ENCODE data around the gene PAN2. TPM values are rescaled to one million over a fixed set of nuclear protein-coding genes. Genes with fewer than 3 reads are reported as not detected.
"Not testable (repeated sequence)": the region's sequence is repeated elsewhere in the genome, so short reads cannot be mapped to it uniquely, and the experiment has no call there.

Gene PAN2
- total and polyA plus RNA-seq, 4 donors = 41.0 to 74.9 (median 64.6) TPM

GRCh38 chr12:56282579-56282978 lies 51.2 kb downstream of the PAN2 start:
- H3K9me3 ChIP-seq (ENCODE audit: control insufficient read depth, insufficient read depth, low read length) = no peaks in the 10 kb centered on the region
- peaks cover 67% of the 10 kb centered on the region for H3K36me3 ChIP-seq (ENCODE audit: control insufficient read depth, insufficient read depth, low read length)
- no CpG with 5 or more reads among the region's 2 CpGs for WGBS (ENCODE audit: insufficient coverage)
- H3K4me3 ChIP-seq (ENCODE audit: low read depth, low read length) = no peak overlapping the region
- no peak overlapping the region for H3K27ac ChIP-seq (ENCODE audit: low read depth, low read length)
- H3K4me1 ChIP-seq (ENCODE audit: control insufficient read depth, insufficient read depth, low read length) = no peaks in the 10 kb centered on the region
- DNase-seq (ENCODE audit: low read depth in 4 of 6, low spot score in 6 of 6) = no peak
- no peaks in the 10 kb centered on the region for H3K27me3 ChIP-seq (ENCODE audit: control insufficient read depth, insufficient read depth, low read length)

GRCh38 chr12:56282030-56282429 lies 51.8 kb downstream of the PAN2 start:
- no peak for DNase-seq (ENCODE audit: low read depth in 4 of 6, low spot score in 6 of 6)
- 100% methylated on average over 4 of the region's 6 CpGs for WGBS (ENCODE audit: insufficient coverage)
- H3K4me1 ChIP-seq (ENCODE audit: control insufficient read depth, insufficient read depth, low read length) = no peaks in the 10 kb centered on the region
- no peak overlapping the region for H3K4me3 ChIP-seq (ENCODE audit: low read depth, low read length)
- peaks cover 72% of the 10 kb centered on the region for H3K36me3 ChIP-seq (ENCODE audit: control insufficient read depth, insufficient read depth, low read length)
- no peaks in the 10 kb centered on the region for H3K9me3 ChIP-seq (ENCODE audit: control insufficient read depth, insufficient read depth, low read length)
- H3K27ac ChIP-seq (ENCODE audit: low read depth, low read length) = no peak overlapping the region
- no peaks in the 10 kb centered on the region for H3K27me3 ChIP-seq (ENCODE audit: control insufficient read depth, insufficient read depth, low read length)

- no peaks in the 10 kb centered on the region for H3K4me1 ChIP-seq (ENCODE audit: control insufficient read depth, insufficient read depth, low read length)
- no peak overlapping the region for H3K4me3 ChIP-seq (ENCODE audit: low read depth, low read length)
- peaks cover 80% of the 10 kb centered on the region for H3K36me3 ChIP-seq (ENCODE audit: control insufficient read depth, insufficient read depth, low read length)
- no peak overlapping the region for H3K27ac ChIP-seq (ENCODE audit: low read depth, low read length)
- no peaks in the 10 kb centered on the region for H3K27me3 ChIP-seq (ENCODE audit: control insufficient read depth, insufficient read depth, low read length)
- DNase-seq (ENCODE audit: low read depth in 4 of 6, low spot score in 6 of 6) = no peak
- H3K9me3 ChIP-seq (ENCODE audit: control insufficient read depth, insufficient read depth, low read length) = no peaks in the 10 kb centered on the region
Measured at GRCh38 chr12:56280849-56281248, 53.0 kb downstream of the PAN2 start.

- Histone ChIP-seq H3K36me3 (ENCODE audit: control insufficient read depth, insufficient read depth, low read length) (peaks cover 84% of the 10 kb centered on the region), H3K27me3 (ENCODE audit: control insufficient read depth, insufficient read depth, low read length) (no peaks in the 10 kb centered on the region), H3K4me3 (ENCODE audit: low read depth, low read length) (no peak overlapping the region), H3K9me3 (ENCODE audit: control insufficient read depth, insufficient read depth, low read length) (no peaks in the 10 kb centered on the region), H3K27ac (ENCODE audit: low read depth, low read length) (no peak overlapping the region), H3K4me1 (ENCODE audit: control insufficient read depth, insufficient read depth, low read length) (no peaks in the 10 kb centered on the region)
- 90% methylated on average over 2 of the region's 3 CpGs for WGBS (ENCODE audit: insufficient coverage)
- no peak for DNase-seq (ENCODE audit: low read depth in 4 of 6, low spot score in 6 of 6)
Measured at GRCh38 chr12:56278905-56279304, 54.9 kb downstream of the PAN2 start.

- no CpG with 5 or more reads among the region's 2 CpGs for WGBS (ENCODE audit: insufficient coverage)
- Histone ChIP-seq H3K27me3 (ENCODE audit: control insufficient read depth, insufficient read depth, low read length) (no peaks in the 10 kb centered on the region), H3K4me3 (ENCODE audit: low read depth, low read length) (no peak overlapping the region), H3K27ac (ENCODE audit: low read depth, low read length) (no peak overlapping the region), H3K9me3 (ENCODE audit: control insufficient read depth, insufficient read depth, low read length) (no peaks in the 10 kb centered on the region), H3K36me3 (ENCODE audit: control insufficient read depth, insufficient read depth, low read length) (peaks cover 66% of the 10 kb centered on the region), H3K4me1 (ENCODE audit: control insufficient read depth, insufficient read depth, low read length) (no peaks in the 10 kb centered on the region)
- DNase-seq (ENCODE audit: low read depth in 4 of 6, low spot score in 6 of 6) = no peak
Measured at GRCh38 chr12:56274299-56274698, 59.5 kb downstream of the PAN2 start.

- not testable (repeated sequence) for H3K27me3 ChIP-seq (ENCODE audit: control insufficient read depth, insufficient read depth, low read length); H3K9me3 ChIP-seq (ENCODE audit: control insufficient read depth, insufficient read depth, low read length); H3K27ac ChIP-seq (ENCODE audit: low read depth, low read length); H3K4me3 ChIP-seq (ENCODE audit: low read depth, low read length); H3K4me1 ChIP-seq (ENCODE audit: control insufficient read depth, insufficient read depth, low read length); DNase-seq (ENCODE audit: low read depth in 4 of 6, low spot score in 6 of 6)
- no CpG with 5 or more reads among the region's 2 CpGs for WGBS (ENCODE audit: insufficient coverage)
- peaks cover 48% of the 10 kb centered on the region for H3K36me3 ChIP-seq (ENCODE audit: control insufficient read depth, insufficient read depth, low read length)
Measured at GRCh38 chr12:56272468-56272867, 61.3 kb downstream of the PAN2 start.

GRCh38 chr12:56271031-56271430 lies 62.8 kb downstream of the PAN2 start:
- WGBS (ENCODE audit: insufficient coverage) = 18% methylated on average over 1 of the region's 1 CpG
- Histone ChIP-seq H3K27ac (ENCODE audit: low read depth, low read length) (no peak overlapping the region), H3K4me3 (ENCODE audit: low read depth, low read length) (no peak overlapping the region), H3K36me3 (ENCODE audit: control insufficient read depth, insufficient read depth, low read length) (peaks cover 39% of the 10 kb centered on the region), H3K9me3 (ENCODE audit: control insufficient read depth, insufficient read depth, low read length) (no peaks in the 10 kb centered on the region), H3K4me1 (ENCODE audit: control insufficient read depth, insufficient read depth, low read length) (peaks cover 14% of the 10 kb centered on the region), H3K27me3 (ENCODE audit: control insufficient read depth, insufficient read depth, low read length) (no peaks in the 10 kb centered on the region)
- peak in 2 of 6 donors; percentile 13 to 17 for DNase-seq (ENCODE audit: low read depth in 4 of 6, low spot score in 6 of 6)

- Histone ChIP-seq H3K9me3 (ENCODE audit: control insufficient read depth, insufficient read depth, low read length) (no peaks in the 10 kb centered on the region), H3K4me3 (ENCODE audit: low read depth, low read length) (peak overlapping the region; percentile 79), H3K27ac (ENCODE audit: low read depth, low read length) (peak overlapping the region; percentile 65), H3K27me3 (ENCODE audit: control insufficient read depth, insufficient read depth, low read length) (no peaks in the 10 kb centered on the region), H3K4me1 (ENCODE audit: control insufficient read depth, insufficient read depth, low read length) (peaks cover 15% of the 10 kb centered on the region), H3K36me3 (ENCODE audit: control insufficient read depth, insufficient read depth, low read length) (peaks cover 11% of the 10 kb centered on the region)
- 20% methylated on average over 17 of the region's 21 CpGs for WGBS (ENCODE audit: insufficient coverage)
- DNase-seq (ENCODE audit: low read depth in 4 of 6, low spot score in 6 of 6) = peak in 1 of 6 donors; percentile 11
Measured at GRCh38 chr12:56267443-56268071, 66.2 kb downstream of the PAN2 start.

- Histone ChIP-seq H3K4me3 (ENCODE audit: low read depth, low read length) (peak within 1 kb of the TSS; percentile 79), H3K4me1 (ENCODE audit: control insufficient read depth, insufficient read depth, low read length) (peaks cover 15% of the 10 kb centered on the region), H3K36me3 (ENCODE audit: control insufficient read depth, insufficient read depth, low read length) (peaks cover 9% of the 10 kb centered on the region), H3K27ac (ENCODE audit: low read depth, low read length) (peak within 1 kb of the TSS; percentile 97), H3K27me3 (ENCODE audit: control insufficient read depth, insufficient read depth, low read length) (no peaks in the 10 kb centered on the region), H3K9me3 (ENCODE audit: control insufficient read depth, insufficient read depth, low read length) (no peaks in the 10 kb centered on the region)
- under 1% methylated on average over 68 of the region's 68 CpGs for WGBS (ENCODE audit: insufficient coverage)
- DNase-seq (ENCODE audit: low read depth in 4 of 6, low spot score in 6 of 6) = peak; percentile 75 to 96 (median 82)
Measured at GRCh38 chr12:56266693-56267442, 66.9 kb downstream of the PAN2 start, which contains the start of gene COQ10A. Gene COQ10A (plus strand): TSS chr12:56266942. CDS start chr12:56267119, 177 bp downstream.
